HG03039 (cell line): ENCODE results near the gene BBX.

Experiments
- ATAC-seq: cut with Tn5 transposase; IDR thresholded peaks from one replicate; pipeline ENCODE4 v1.9.1; 2021; ENCODE audit warnings: mild to moderate bottlenecking, moderate library complexity; ENCODE audit not compliant: unreplicated experiment

Gene BBX

DNA sequence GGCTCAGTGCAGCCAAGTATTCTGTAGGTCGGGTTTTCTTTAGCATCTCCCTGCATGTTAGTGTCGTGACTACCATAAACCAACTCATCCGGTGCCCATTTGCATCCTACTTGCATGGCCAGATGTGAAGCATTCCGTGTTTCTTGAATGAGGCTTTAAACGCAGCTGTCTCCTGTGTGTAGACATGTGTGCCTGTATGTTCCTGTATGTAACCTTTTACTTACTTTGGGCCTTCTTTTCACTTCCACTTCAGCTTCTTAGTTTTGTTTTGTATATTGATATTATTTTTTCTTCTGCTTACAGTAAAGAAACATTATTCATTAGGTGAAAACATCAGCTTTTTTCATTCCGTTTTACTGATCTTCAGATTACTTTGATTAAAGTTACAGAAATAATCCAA is 267.9 kb downstream of the BBX start:
- no peak for ATAC-seq

DNA sequence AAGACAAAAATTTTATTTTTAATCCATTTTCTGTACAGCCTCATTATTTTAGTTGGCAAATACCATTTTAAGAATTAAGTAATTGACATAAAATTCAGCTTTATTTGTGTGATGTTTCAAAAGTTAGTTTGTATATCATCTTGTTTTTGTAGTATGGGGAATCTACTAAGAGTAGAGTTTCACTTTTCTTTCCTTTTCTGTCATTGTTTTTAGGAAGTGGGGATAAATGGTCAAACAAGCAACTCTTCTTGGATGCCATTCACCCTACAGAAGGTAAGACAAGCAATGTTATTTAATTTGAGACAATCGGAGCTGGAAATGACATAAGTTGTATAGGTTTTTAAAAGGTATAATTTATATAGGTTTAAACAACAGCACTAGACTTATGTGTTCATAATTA is 268.3 kb downstream of the BBX start:
- no peak for ATAC-seq

- no peak for ATAC-seq
These were observed 268.7 kb downstream of the BBX start for GRCh38 chr3:107791450-107791849.

- ATAC-seq = no peak
These were observed 272.1 kb downstream of the BBX start for GRCh38 chr3:107794664-107795443.

DNA sequence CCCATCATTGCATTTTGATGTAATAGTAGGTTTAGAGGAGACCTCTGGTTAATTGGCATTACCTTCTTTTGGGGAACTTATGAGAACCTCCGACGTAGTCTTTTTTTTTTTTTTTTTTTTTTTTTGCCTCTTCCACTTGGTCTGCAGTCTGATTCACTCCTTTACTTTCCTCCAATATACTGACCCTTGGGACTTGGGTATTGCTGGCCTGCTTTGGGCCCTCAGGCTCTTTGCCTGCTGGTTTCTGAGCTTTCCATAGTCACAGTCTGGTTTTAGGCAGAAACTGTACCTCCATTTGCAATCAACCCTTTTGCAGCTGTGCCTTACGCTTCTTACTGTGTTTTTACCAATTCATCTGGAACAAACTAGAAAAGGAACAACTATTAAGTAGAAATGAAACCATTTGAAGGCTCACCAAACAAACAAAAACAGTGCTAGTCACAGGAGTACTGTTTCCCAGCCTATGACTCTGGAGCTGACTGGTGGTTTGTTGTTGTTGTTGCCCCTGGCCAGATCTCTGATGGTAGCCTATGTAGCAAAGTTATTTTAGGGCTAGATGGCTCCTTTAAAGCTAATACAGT is 272.8 kb downstream of the BBX start:
- ATAC-seq = no peak

GRCh38 chr3:107796791-107797190 is 274.0 kb downstream of the BBX start:
- no peak for ATAC-seq

- ATAC-seq = no peak
These were observed 274.8 kb downstream of the BBX start for GRCh38 chr3:107797586-107797985.

DNA sequence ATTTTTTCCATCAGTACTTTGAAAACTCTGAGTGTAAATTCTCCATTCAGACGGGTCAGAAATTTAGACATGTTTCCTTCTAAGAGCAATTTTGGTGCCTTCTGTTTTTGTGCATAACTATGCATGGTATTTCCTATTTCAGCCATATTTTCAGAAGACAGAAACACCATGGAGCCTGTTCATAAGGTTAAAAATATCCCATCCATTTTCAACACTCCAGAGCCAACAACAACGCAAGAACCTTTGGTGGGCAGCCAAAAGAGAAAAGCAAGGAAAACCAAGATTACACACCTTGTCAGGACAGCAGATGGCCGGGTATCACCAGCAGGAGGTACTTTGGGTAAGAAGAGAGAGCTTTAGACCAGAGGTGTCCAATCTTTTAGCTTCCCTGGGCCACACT is 275.6 kb downstream of the BBX start:
- no peak for ATAC-seq

- ATAC-seq = no peak
These were observed 277.9 kb downstream of the BBX start for GRCh38 chr3:107800710-107801109.

GRCh38 chr3:107803170-107803569 is 280.4 kb downstream of the BBX start:
- no peak for ATAC-seq

DNA sequence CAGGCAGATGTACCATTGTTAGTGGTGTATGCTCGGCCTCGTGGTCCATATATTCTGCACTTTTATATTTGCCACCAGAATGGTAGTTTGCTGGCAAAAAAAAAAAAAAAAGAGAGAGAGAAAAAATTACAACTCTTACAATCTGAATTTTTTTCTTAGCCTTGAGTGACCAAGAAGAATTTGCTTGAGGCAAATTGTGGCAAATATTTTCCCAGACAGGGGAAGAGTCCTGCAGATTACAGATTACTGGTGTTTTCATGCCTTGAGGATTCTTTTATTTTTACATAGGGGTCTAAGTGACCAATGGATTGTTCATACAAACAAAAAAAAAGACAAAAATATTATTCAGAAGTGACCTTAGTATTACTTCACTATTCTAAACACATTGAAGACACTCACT is 283.3 kb downstream of the BBX start:
- no peak for ATAC-seq

- no peak for ATAC-seq
These were observed 283.8 kb downstream of the BBX start for GRCh38 chr3:107806536-107806935.

GRCh38 chr3:107810171-107811071 is 287.7 kb downstream of the BBX start:
- ATAC-seq = no peak

DNA sequence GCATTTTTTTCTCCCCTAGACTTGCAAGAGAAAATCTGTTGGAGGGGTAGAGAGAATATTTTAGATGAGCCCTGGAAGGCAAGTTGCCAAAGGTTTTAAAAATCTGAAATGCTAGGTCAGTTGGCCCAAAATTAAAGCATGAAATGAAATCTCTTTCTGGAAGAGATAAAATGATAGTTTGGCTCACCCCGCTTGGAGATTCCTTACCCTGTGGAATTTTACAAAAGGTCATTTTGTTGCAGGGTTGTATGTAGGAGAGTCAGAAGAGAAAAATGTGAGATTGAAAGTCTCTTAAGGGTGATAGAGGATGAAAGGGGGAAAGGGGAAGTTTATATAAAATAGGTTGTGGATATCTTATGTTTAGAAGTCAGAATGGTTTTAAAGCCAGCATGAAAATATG is 290.3 kb downstream of the BBX start:
- no peak for ATAC-seq

- no peak for ATAC-seq
These were observed 293.3 kb downstream of the BBX start for GRCh38 chr3:107816107-107816506.

DNA sequence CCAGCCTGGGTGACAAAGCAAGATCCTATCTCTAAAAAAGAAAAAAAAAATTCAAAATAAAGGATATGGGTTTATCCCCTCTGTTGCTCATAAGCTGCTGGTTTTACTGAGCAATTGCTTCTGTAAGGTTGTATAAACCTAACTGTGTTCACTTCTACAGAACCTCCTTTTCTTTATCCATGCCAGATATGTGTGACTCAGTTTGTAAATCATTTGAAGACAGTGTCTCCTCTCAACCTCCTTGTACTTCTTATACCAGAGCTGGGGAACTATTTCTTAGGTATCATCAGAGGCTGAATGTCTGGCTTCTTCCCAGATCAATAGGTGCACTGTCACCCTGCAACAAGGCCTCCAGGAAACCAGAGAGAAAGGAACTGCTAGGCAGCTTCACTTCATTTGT is 294.3 kb downstream of the BBX start:
- no peak for ATAC-seq

DNA sequence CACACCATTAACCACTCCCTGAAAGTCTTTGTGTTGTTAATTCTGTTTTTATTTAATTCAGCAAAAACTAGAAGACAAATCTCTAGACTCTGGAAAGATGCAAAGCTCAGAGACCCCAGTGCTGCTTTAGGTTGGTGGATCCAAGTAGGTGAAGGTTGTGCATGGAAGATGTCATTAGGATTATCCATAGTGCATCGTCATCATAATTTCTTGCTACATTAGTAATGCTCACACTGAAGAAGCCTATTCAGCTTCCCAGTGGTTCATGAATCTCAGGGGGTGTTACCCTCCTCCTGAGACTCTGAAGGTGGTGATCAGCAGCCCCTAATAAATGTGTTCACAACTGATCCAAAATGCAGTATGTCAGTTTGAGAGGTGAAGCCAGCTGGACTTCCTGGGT is 295.3 kb downstream of the BBX start:
- ATAC-seq = no peak

GRCh38 chr3:107819656-107820055 is 296.9 kb downstream of the BBX start:
- ATAC-seq = no peak

DNA sequence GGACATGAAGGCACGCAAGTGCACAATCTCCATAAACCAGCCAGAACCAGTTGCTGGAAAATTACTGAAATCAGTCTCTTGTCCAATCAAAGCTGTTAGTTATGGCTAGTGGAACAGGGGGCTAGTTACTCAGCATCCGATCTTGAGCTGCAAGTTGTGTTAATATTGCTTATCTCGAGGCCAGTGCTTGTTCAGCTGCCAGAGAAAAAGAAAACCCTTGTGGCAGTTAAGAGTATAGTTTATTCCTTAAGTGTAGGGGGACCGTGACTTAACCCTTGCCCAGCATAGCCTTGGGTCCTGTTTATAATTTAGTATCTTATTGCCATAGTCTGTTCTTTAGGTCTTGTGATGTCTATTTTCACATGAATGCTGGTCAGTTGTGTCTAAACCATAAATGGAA is 299.5 kb downstream of the BBX start:
- no peak for ATAC-seq

- no peak for ATAC-seq
These were observed 302.1 kb downstream of the BBX start for GRCh38 chr3:107824822-107825371.

- no peak for ATAC-seq
These were observed 302.8 kb downstream of the BBX start for GRCh38 chr3:107825556-107825955.
